HG02610 (cell line): Measurements from ENCODE around the gene OPALIN.

Experiments
- ATAC-seq: cut with Tn5 transposase; IDR thresholded peaks from one replicate; pipeline ENCODE4 v1.9.1; 2021; ENCODE audit warnings: mild to moderate bottlenecking, moderate library complexity; ENCODE audit not compliant: unreplicated experiment

The OPALIN gene, protein sequence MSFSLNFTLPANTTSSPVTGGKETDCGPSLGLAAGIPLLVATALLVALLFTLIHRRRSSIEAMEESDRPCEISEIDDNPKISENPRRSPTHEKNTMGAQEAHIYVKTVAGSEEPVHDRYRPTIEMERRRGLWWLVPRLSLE

DNA sequence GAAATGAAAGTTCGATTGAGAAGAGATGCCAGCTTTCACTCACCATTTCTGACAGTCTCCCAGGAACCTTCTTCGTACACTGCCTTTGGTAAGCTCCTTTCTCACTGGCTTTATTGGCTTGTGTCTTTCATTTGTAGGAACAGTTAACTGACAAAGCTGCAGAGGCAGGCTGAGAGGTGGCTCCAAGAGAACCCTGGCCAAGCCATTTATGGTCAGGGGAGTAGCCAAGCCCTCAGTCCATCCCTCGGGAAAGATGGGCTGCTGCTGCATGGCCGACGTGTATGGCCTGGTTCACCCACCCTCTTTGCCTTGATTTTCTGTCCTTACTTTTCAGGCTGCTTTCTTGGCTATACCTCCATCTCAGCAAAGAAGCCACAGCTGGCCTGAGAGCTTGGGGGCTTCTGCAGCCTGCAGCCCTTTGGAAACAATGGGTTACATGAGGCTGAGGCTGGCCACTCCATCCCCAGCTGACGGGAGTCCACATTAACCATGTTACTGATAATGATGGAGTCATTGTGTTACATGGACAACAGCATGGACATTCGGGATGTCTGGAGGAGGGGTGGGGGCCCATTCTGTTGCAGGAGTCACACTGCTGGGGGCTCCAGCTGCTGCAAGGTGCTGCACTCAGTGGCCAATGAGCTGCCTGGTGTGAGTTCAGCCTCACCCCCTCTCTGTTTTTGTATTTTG lies at the start of gene OPALIN:
OPALIN (minus strand) TSS at position 152 of the 690 bp plus-strand sequence; CDS start at position 46, 106 bp downstream.
- no peak for ATAC-seq

DNA sequence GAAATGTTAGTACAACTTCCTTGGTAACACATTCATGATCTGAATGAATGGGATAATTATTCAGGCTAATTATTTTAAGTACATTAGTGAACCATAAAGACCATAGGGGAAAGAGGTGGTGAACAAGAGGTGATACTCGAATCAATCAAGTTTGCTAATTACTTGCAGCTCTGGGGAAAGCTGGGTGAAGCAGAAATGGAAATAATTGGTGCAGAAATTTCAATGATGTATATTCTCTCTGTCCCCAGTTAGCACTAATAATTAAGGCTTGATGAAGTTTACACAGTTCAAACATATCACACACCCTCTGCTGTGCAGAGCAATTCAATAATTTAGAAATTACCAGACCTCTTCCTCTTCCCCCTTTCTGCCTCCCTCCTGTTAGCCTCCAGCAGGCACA lies 49.4 kb upstream of the OPALIN start:
- ATAC-seq, result no peak

DNA sequence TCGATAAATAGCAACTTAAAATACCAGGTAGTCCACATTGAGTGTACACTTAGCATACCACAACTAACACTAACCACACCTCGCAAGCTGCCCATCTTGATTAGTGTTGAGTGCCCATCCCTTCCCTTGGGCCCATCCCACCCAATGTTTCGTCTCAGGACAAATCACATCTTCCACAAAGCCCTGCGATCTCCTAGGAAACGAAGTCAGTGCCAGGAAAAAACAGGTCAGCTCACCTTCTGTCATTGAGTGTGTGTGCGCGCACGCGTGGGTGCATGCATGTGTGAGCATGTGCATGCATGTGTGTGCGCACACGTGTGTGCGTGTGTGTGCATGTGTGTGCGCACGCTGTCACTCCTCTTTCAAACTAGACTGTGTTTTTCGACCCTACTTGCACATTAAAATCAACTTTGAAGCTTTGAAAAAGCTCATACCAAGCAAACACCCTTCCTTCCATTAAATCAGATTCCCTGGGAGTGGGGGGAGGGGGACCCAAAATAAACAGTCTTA lies 48.8 kb upstream of the OPALIN start:
- no peak for ATAC-seq

DNA sequence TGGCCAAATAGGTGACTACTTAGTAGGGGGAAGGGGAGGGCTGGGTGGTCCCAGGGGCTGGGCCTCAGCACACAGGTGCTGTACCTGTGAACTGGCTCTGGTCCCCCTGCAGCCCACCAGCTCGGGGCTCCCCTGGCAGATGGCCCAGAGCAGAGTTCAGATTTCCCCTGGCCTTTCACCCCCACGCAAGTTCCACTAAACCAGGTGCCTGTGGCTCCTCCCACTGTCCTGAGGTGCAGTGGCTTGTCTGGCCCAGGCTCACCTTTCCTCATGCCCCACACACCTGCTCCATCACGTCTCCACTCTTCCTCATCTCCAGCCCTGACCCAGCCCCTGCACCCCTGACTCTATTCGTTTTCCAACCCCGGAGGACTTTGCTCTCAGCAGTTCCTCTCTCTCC lies 47.3 kb upstream of the OPALIN start:
- no peak for ATAC-seq

DNA sequence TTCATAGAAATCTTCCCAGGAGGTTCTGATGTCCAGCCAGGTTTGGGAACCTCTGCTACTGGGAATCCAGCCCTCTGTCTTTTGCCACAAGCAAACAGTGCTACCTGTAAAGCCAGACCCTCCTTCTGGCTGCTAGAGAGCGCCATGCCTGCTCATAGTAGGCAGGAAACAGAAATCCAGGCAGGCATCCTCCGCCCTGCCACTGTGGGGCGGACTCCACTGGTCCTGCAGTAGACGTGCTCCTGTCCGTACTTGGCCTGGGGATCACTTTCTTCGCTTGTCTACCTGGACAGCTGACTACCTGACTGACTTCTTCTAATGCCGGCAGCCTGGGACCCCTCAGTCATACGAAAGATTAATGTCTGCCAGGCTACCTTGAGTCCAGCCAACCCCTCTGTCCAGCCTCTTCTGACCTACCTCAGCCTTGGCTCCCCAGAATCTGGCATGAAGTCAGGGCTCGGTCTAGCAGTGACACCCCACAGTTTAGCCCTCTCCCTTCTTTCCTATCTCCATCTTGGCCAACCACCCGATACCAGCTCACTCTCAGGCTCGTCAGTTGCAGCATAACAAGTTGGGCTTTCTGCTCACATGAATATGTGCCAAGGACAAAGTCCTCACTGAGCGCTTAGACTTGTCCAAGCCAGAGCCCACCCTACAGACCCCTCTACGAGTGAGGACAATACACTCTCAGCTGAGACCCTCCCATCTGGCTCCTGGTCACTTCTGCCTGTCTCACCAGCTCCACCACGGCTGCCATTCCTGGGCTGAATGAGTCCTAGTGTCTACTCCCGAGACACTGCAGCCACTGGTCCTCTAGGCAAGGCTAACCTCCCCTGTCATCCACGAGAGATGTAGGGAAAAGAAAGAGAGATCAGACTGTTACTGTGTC lies 43.9 kb upstream of the OPALIN start:
- ATAC-seq, result no peak

DNA sequence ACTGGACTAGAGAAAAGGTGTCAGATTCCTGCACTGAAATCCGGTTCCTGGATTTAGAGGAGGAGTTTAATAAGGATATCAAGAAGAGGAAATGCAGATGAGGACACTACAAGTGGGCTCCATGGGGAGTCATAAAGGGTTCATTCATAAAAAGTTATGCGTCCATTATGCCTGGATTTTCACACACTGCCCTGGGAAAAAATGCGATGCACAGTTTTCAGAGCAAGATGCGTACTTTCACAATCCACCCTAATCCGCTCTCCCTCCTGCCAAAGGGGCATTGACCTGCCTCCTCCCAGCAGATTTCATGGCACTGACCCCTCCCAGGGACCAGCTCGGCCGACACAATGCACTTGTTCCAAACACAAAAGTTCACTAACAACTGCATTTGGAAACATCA lies 42.2 kb upstream of the OPALIN start:
- ATAC-seq, result no peak

DNA sequence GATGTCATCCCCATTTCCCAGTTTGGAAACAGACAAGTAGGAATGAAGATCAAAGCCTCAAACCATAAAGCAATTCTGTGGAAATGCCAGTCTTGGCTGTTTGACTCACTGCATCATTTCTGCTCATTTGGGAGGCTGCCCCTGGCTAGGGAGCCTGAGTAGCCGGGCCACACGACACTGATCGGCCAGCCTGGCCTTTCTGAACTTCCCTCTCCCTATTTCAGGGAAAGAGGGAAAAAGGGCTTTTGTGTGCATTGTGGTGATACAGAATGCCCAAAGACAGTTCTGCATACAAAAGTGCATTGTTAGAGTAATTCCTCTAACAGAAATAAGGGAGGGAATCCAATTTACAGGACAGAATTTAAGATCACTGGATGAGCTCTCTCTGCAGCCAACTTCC lies 41.7 kb upstream of the OPALIN start:
- ATAC-seq, result no peak

DNA sequence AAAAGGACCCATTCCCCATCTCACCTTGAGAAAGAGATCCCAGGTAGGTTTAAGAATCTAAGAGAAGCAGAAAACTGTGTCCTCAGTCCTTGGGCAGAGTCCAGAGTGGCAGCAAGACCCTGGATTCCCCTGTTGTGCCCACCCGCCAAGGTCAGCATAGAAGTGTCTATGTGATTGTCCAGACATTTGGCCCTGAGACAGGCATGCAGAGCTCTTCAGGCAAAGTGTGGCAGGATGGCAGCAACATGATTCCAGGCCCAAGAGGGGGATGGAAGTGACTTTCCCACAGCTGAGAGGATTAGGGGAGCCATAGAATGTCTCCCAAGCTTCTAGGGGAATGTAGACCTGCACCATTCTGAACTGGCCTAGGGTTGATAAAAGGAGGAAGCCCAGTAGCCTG lies 39.1 kb upstream of the OPALIN start:
- no peak for ATAC-seq

DNA sequence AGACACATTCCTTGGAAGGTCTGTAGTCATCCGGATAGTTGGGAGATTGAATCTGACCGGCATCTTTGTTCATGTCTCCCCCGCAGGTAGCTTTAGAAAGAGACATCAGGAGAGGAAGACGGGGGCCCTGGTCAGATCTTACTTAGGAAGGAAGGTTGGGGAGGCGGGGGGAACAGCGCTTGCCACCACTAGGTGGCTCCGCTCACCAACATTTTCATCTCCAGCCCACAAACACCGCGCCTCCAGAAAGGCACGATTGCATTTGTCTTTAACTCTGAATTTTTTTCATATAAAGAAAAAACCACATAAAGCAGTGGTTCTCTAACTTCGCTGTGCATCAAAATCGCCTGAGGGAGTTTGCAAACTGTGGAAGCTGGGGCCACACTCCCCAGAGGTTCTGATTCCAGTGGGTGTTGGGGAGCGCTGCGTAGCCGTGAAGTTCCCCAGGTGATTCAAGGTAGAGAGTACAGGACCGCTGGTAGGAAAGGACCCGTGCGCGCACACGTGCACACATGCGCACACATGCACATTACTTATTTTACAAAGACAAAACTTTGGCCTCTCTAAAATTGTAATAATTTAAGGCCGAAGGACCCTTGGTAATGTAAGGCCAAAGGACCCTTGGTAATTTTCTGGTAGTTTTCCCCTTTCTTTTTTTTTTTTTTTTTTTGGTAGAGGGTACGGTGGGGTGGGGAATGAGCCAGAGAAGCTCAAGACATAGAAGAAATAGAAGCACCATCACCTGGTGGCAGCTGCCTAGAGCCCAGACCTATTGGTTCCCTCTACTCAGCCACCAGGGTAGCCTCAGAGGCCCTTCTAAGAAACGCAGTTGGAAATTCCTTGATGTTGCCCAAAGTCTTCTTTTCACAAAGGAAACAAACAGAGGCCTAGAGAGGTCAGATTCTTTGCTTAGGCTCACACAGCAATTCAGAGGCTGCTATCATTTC lies 37.4 kb upstream of the OPALIN start:
- peak; percentile 46 for ATAC-seq

DNA sequence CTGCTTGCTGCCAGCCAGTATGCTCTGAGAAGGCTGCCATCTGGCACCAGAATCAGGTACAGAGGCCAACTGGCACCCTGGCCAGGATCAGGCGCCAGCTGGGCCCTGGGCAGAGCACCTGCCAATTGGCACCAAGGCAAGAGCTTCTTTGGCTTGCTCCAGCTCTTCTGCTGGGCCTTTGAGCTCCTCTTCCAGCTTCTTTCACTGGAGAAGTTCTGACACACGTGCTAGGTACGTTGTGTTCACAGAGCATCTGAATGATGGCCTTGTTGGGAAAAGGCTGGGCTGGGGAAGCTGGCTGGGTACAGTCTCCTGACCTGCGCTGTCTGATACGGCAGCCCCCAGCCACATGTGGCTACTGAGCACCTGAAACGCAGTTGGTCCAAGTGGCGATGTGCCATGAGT lies 31.7 kb upstream of the OPALIN start:
- ATAC-seq, result no peak

DNA sequence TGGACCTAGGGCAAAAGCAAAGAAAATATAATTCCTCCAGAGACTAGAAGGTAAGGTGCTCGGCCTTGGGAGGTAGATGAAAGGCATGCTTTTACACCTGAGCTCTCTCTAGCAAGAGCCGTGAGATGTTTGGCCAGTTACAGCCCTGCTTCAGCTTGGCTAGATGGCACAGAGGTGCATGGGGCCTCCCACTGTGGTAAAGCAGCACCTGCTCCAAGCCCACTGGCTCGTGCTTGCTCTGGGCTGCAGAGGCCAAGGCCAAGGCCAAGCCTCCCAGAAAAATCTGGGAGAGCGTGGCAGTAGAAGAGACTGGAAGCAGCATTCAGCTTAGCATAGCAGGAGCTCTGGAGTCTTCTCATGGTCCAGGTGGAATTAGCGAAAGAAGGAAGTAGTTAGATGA lies 31.0 kb upstream of the OPALIN start:
- ATAC-seq, result no peak

DNA sequence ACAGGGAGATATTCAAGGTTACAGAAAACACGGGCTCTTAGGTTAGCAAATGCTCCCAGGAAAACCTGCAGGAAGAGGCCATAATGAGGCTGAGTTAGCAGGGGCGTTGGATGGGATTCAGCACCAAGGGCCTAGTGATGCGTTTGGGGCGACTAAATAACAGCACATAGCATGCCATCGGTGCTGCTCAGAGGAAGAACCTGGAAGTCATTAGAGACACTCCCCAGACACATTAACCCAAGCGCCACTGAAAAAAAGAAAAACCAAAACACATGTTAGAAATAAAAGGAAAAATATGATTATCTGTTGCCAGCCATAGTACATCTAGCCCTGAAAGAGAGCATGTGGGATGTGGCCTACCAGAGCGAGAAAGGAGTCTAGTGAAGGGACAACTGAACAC lies 28.8 kb upstream of the OPALIN start:
- ATAC-seq, result no peak

DNA sequence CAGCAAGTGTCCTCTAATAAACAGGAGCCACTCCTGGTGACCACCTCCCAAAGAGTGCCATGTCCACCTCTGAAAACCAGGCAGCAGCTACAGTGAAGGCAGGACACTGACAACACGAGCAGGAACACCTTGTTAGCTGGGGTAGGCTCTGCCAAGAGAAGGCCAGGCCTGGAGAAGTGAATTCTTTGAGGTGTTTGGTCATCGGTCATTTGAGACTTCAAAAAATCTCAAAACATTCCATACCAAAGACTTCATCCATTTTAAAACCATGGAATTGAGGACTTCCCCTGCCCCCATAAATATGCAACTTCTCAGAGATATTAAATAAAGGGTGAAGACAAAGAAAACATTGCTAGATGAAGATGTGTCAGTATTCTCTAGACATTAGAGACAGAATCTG lies 28.4 kb upstream of the OPALIN start:
- ATAC-seq, result no peak

DNA sequence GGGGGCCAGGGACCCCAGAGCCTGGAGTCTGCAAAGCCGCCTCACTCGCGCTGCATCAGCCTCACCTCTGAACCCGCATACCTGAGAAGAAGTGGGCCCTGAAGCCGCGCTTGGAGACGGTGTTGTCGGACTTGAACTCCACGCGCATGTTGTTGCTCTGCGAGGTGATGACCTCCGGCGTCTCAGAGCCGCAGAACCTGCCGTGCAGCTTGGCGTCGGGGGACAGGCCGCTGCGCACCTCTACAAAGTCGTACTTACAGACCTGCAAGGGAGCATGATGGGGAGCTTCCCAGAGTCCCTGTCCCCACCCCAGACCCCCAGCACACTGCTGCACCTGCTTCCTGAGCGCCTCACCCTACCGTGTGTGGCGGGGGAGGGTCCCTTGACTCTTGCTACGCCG lies 25.7 kb upstream of the OPALIN start:
- ATAC-seq, result no peak

DNA sequence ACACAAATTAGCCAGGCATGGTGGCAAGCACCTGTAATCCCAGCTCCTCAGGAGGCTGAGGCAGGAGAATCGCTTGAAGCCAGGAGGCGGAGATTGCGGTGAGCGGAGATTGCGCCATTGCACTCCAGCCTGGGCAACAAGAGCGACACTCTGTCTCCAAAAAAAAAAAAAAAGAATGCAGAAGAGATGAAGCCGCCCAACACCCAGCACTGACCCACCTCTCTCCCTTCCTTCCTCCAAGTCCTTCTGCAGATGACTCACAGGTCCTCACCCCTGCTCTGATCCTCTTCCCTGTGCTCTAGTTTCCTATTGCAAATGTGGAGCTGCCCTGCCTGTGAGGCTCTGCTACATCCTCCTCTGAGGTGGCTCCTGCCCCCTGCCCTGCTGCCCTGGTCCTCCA lies 22.0 kb upstream of the OPALIN start:
- no peak for ATAC-seq

DNA sequence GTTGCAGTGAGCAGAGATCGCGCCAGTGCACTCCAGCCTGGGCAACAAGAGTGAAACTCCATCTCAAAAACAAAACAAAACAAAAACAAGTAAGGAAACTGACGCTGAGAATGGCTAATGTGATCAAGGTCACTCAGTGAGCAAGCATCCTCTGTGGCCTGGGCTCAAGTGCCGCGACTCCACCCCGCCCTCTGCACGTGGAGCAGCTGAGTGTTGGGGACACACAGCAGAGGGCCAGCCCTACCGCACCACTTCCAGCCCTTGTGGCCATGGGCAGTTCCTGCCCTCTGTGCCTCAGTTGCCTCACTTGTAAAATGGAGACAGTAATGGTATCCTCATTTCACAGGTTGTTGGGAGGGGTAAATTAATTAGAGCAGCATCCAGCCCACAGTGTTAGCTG lies 21.0 kb upstream of the OPALIN start:
- no peak for ATAC-seq

DNA sequence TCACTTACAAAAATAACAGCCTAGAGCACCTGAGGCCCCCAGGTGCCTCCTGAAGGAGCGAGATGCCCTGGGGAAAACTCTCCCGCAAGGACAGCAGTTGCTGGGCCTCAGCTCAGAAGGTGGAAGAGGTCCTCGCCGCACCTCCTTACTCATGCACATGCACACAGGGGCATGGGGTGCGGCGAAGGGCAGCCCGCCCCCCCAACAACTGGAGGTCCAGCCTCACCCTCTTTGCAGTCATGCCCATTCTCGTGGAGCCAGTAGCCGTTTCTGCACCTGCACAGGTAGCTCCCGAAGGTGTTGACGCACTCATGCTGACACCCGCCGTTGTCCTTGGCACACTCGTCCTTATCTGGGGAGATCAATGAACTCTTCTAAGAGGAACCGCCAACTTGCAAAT lies 19.9 kb upstream of the OPALIN start:
- no peak for ATAC-seq

DNA sequence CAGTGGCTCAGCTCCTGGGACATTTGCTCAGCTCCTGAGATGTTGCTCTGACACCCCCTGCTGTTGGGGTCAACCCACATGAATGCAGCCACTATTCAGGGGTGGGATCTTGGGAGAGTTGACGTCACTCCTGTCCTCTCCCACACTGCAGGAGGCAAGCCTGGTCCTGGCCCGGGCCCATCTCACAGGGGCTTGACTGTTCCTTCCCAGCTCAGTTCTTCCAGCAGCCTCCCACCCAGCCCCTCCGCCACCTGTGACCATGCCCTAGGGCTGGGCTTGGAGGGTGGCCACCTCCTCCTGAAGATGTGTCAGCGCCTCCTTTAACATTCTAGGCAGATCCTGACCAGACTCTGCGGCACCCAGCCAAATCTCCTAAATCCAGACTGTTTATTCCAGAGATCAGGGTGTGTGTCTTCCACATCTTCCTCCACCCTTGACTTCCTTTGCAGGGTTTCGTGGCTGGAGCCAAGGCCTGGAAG lies 19.1 kb upstream of the OPALIN start:
- no peak for ATAC-seq

DNA sequence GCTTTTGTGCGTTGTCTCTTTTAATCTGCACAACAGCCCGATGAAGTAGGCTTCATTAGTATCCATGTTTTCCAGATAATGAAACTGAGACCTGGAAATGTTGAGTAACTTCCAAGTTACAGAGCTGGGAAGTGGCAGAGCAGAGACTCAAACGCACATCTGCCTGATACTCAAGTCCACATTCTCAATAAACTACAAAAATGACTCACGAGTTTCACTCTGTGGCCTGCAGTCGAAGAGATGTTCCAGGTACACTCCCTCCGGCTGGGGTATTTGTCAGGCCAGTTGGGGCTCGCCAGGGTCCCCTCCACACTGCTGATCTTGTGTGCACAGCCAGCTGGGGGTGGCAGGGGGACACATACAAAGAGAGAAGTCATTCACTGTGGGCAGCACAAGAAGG lies 17.7 kb upstream of the OPALIN start:
- peak; percentile 46 for ATAC-seq

DNA sequence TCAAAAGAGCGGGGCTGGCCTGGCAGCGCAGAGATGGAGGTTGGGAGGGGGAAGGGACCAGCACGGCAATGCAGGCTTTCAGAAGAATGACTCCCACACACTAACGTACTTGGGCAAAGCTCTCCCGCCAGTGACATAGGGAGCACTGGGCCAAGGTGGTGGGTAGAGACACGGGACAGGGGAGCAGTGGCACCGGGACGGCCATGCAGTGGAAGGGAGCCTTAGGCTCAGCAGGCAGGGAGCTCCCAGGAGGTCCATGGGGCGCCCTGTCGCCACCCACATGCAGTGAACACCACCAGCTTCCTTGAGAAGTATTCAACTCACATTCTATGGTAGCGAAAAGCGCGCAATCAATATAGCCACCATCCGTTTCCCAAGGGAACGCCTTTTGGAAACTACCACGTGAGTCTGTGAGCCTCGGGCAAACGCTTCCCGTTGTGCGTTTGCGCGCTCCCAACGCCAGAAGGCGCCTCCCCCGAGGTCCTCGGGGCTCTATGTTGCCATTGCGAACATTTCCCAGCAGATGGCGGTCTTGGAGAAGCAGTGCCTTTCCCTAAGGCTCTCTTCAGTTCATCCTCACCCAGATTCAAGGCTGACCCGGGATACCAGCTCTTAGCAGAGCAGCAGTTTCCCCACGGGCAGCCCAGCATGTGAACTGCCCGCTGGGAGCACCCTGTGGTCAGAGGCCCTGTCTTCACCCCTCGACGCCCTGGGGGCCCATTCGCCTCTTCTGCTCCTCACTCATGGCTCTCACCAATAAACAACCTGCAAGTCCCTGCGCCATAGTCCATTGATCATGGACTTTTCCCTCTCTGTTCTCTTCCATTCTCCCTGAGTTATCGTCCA lies 16.4 kb upstream of the OPALIN start:
- ATAC-seq, result peak; percentile 77
